SK-N-SH treated with all-trans-retinoic acid at 6 μM for 48 hours (cell line): ENCODE results near the gene USP49.

ENCODE experiments used
- ATAC-seq: fragments of 200-7000 bp; cut with Tn5 transposase; 3 replicates; pipeline ENCODE4 v1.9.1; 2020; ENCODE audit warnings: mild to moderate bottlenecking, moderate library complexity
- ARNTL ChIP-seq: fragments of 450-650 bp; formaldehyde crosslinking; IDR thresholded peaks from 2 replicates; pipeline ENCODE4 v1.5.0; 2020; ENCODE audit warnings: low read depth, mild to moderate bottlenecking, moderate library complexity, borderline replicate concordance
- BACH2 ChIP-seq: fragments of 250-450 bp; sonication (Bioruptor Pico); IDR thresholded peaks from 2 replicates; pipeline ENCODE4 v1.9.0; 2021; ENCODE audit warnings: mild to moderate bottlenecking, borderline replicate concordance
- CSDC2 ChIP-seq: fragments of 250-450 bp; sonication (Bioruptor Pico); IDR thresholded peaks from 2 replicates; pipeline ENCODE4 v1.5.0; 2020; ENCODE audit warnings: mild to moderate bottlenecking, moderate library complexity
- ESRRG ChIP-seq: fragments of 250-450 bp; sonication (Bioruptor Pico); IDR thresholded peaks from 2 replicates; pipeline ENCODE4 v1.6.1; 2021; ENCODE audit warnings: mild to moderate bottlenecking
- GLIS3 ChIP-seq: fragments of 250-450 bp; sonication (Bioruptor Pico); IDR thresholded peaks from 2 replicates; pipeline ENCODE4 v1.5.0; 2020; ENCODE audit warnings: mild to moderate bottlenecking, moderate library complexity
- ISL1 ChIP-seq: fragments of 250-450 bp; sonication (Bioruptor Pico); IDR thresholded peaks from 2 replicates; pipeline ENCODE4 v2.1.2; 2022; ENCODE audit warnings: mild to moderate bottlenecking, moderate library complexity
- OSR1 ChIP-seq: fragments of 250-450 bp; sonication (Bioruptor Pico); IDR thresholded peaks from 2 replicates; pipeline ENCODE4 v1.8.0; 2022; ENCODE audit warnings: moderate library complexity, mild to moderate bottlenecking, inconsistent platforms
- PPARA ChIP-seq: fragments of 250-450 bp; sonication (Bioruptor Pico); IDR thresholded peaks from 2 replicates; pipeline ENCODE4 v1.5.0; 2020; ENCODE audit warnings: mild to moderate bottlenecking, borderline replicate concordance
- RARB ChIP-seq: fragments of 250-450 bp; sonication (Bioruptor Pico); IDR thresholded peaks from 2 replicates; pipeline ENCODE4 v1.8.0; 2021; ENCODE audit warnings: mild to moderate bottlenecking, moderate library complexity
- SNAI2 ChIP-seq: fragments of 250-450 bp; sonication (Bioruptor Pico); IDR thresholded peaks from 2 replicates; pipeline ENCODE4 v1.5.0; 2020; ENCODE audit warnings: mild to moderate bottlenecking, moderate library complexity
- TCF4 ChIP-seq: fragments of 250-450 bp; sonication (Bioruptor Pico); IDR thresholded peaks from 2 replicates; pipeline ENCODE4 v1.8.0; 2021; ENCODE audit warnings: mild to moderate bottlenecking, moderate library complexity, borderline replicate concordance
- TOX ChIP-seq: fragments of 250-450 bp; sonication (Bioruptor Pico); IDR thresholded peaks from 2 replicates; pipeline ENCODE4 v1.8.0; 2021; ENCODE audit warnings: mild to moderate bottlenecking, moderate library complexity, borderline replicate concordance
- ZC3H10 ChIP-seq: fragments of 250-450 bp; sonication (Bioruptor Pico); IDR thresholded peaks from 2 replicates; pipeline ENCODE4 v1.5.1; 2021; ENCODE audit warnings: mild to moderate bottlenecking, moderate library complexity
- ZFP3 ChIP-seq: fragments of 250-450 bp; sonication (Bioruptor Pico); IDR thresholded peaks from 2 replicates; pipeline ENCODE4 v1.5.0; 2020; ENCODE audit warnings: mild to moderate bottlenecking, moderate library complexity
- ZFP30 ChIP-seq: fragments of 450-650 bp; formaldehyde crosslinking; IDR thresholded peaks from 2 replicates; pipeline ENCODE4 v1.5.0; 2022; ENCODE audit warnings: mild to moderate bottlenecking, moderate library complexity
- ZNF565 ChIP-seq: fragments of 450-650 bp; formaldehyde crosslinking; conservative IDR thresholded peaks from 2 replicates; pipeline ENCODE4 v1.5.0; 2020; ENCODE audit warnings: low read depth, mild to moderate bottlenecking, moderate library complexity
- ZNF70 ChIP-seq: fragments of 450-650 bp; formaldehyde crosslinking; IDR thresholded peaks from 2 replicates; pipeline ENCODE4 v1.5.0; 2020; ENCODE audit warnings: mild to moderate bottlenecking, moderate library complexity
- ZNF8 ChIP-seq: fragments of 450-650 bp; formaldehyde crosslinking; IDR thresholded peaks from 2 replicates; pipeline ENCODE4 v1.5.0; 2020; ENCODE audit warnings: mild to moderate bottlenecking, moderate library complexity
- TF ChIP-seq, protein P1 (sequence below): fragments of 250-450 bp; sonication (Bioruptor Pico); IDR thresholded peaks from 2 replicates; pipeline ENCODE4 v1.8.0; 2021; ENCODE audit warnings: low read depth, mild to moderate bottlenecking, moderate library complexity, borderline replicate concordance
- TF ChIP-seq, protein P2 (sequence below): fragments of 250-450 bp; sonication (Bioruptor Pico); IDR thresholded peaks from 2 replicates; pipeline ENCODE4 v1.5.0; 2020; ENCODE audit warnings: mild to moderate bottlenecking, moderate library complexity
- TF ChIP-seq, protein P3 (sequence below): fragments of 250-450 bp; sonication (Bioruptor Pico); IDR thresholded peaks from 2 replicates; pipeline ENCODE4 v1.8.0; 2020; ENCODE audit warnings: mild to moderate bottlenecking, moderate library complexity, borderline replicate concordance
- TF ChIP-seq, protein P4 (sequence below): fragments of 250-450 bp; sonication (Bioruptor Pico); IDR thresholded peaks from 2 replicates; pipeline ENCODE4 v1.5.1; 2021; ENCODE audit warnings: mild to moderate bottlenecking, moderate library complexity

Gene USP49

DNA sequence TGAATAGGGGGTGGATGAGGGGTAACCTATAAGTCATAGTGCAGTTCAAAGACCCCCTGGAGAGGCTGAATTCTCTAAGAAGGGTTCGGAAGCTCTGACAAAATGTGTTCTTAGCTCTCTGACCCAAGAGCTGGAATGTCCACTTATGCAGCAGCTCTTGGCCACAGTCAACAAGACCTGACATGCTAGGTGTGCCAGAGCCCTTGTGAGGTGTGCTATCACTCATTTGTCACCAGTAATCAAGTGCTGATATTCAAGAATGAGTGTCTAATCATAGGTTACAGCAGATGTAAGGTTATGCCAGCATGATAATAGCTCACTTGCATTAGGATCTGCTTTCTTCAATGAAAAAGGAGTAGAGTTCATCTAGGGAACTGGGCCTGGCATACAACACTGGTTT lies 79.6 kb downstream of the USP49 start:
- no peak for ATAC-seq
- TF ChIP-seq ISL1 (CRISPR knock-in tag) = no peak
- TF ChIP-seq SNAI2 = no peak
- TF ChIP-seq, protein P1, sequence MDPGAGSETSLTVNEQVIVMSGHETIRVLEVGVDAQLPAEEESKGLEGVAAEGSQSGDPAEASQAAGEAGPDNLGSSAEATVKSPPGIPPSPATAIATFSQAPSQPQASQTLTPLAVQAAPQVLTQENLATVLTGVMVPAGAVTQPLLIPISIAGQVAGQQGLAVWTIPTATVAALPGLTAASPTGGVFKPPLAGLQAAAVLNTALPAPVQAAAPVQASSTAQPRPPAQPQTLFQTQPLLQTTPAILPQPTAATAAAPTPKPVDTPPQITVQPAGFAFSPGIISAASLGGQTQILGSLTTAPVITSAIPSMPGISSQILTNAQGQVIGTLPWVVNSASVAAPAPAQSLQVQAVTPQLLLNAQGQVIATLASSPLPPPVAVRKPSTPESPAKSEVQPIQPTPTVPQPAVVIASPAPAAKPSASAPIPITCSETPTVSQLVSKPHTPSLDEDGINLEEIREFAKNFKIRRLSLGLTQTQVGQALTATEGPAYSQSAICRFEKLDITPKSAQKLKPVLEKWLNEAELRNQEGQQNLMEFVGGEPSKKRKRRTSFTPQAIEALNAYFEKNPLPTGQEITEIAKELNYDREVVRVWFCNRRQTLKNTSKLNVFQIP (CRISPR knock-in tag) = no peak
- TF ChIP-seq ARNTL (CRISPR knock-in tag) = no peak
- no peak for TF ChIP-seq ESRRG (CRISPR knock-in tag)
- TF ChIP-seq ZNF8 (CRISPR knock-in tag) = no peak
- no peak for TF ChIP-seq TCF4 (CRISPR knock-in tag)
- TF ChIP-seq ZNF70 = no peak
- no peak for TF ChIP-seq ZFP3 (CRISPR knock-in tag)
- TF ChIP-seq CSDC2 (CRISPR knock-in tag) = no peak
- TF ChIP-seq RARB (CRISPR knock-in tag) = no peak
- TF ChIP-seq PPARA (CRISPR knock-in tag) = no peak
- TF ChIP-seq GLIS3 (CRISPR knock-in tag) = no peak
- TF ChIP-seq ZC3H10 (CRISPR knock-in tag) = no peak
- TF ChIP-seq ZNF565 (CRISPR knock-in tag) = no peak
- TF ChIP-seq, protein P2, sequence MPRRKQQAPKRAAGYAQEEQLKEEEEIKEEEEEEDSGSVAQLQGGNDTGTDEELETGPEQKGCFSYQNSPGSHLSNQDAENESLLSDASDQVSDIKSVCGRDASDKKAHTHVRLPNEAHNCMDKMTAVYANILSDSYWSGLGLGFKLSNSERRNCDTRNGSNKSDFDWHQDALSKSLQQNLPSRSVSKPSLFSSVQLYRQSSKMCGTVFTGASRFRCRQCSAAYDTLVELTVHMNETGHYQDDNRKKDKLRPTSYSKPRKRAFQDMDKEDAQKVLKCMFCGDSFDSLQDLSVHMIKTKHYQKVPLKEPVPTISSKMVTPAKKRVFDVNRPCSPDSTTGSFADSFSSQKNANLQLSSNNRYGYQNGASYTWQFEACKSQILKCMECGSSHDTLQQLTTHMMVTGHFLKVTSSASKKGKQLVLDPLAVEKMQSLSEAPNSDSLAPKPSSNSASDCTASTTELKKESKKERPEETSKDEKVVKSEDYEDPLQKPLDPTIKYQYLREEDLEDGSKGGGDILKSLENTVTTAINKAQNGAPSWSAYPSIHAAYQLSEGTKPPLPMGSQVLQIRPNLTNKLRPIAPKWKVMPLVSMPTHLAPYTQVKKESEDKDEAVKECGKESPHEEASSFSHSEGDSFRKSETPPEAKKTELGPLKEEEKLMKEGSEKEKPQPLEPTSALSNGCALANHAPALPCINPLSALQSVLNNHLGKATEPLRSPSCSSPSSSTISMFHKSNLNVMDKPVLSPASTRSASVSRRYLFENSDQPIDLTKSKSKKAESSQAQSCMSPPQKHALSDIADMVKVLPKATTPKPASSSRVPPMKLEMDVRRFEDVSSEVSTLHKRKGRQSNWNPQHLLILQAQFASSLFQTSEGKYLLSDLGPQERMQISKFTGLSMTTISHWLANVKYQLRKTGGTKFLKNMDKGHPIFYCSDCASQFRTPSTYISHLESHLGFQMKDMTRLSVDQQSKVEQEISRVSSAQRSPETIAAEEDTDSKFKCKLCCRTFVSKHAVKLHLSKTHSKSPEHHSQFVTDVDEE (CRISPR knock-in tag) = no peak
- TF ChIP-seq TOX (CRISPR knock-in tag) = no peak
- TF ChIP-seq BACH2 (CRISPR knock-in tag) = no peak
- no peak for TF ChIP-seq ZFP30 (CRISPR knock-in tag)

DNA sequence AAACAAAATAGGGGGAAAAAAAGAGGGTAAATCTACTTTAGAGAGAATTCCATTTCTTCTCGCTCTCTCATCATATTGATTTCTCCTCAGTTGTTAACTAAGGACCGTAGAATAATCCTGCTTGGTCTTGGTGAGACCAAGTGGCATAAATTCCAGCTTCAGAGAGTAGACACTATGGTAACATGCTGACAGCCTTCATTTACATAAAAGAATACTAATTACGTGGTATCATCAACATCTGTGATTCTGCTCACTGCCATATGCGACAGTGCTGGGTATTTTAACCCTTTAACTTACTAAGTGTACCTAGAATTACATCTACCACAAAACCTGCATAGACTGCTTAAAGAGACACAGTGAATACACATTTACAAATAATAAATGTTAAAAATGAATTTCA lies 80.5 kb downstream of the USP49 start:
- TF ChIP-seq, protein P3, sequence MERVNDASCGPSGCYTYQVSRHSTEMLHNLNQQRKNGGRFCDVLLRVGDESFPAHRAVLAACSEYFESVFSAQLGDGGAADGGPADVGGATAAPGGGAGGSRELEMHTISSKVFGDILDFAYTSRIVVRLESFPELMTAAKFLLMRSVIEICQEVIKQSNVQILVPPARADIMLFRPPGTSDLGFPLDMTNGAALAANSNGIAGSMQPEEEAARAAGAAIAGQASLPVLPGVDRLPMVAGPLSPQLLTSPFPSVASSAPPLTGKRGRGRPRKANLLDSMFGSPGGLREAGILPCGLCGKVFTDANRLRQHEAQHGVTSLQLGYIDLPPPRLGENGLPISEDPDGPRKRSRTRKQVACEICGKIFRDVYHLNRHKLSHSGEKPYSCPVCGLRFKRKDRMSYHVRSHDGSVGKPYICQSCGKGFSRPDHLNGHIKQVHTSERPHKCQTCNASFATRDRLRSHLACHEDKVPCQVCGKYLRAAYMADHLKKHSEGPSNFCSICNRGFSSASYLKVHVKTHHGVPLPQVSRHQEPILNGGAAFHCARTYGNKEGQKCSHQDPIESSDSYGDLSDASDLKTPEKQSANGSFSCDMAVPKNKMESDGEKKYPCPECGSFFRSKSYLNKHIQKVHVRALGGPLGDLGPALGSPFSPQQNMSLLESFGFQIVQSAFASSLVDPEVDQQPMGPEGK (CRISPR knock-in tag) = no peak
- TF ChIP-seq, protein P4, sequence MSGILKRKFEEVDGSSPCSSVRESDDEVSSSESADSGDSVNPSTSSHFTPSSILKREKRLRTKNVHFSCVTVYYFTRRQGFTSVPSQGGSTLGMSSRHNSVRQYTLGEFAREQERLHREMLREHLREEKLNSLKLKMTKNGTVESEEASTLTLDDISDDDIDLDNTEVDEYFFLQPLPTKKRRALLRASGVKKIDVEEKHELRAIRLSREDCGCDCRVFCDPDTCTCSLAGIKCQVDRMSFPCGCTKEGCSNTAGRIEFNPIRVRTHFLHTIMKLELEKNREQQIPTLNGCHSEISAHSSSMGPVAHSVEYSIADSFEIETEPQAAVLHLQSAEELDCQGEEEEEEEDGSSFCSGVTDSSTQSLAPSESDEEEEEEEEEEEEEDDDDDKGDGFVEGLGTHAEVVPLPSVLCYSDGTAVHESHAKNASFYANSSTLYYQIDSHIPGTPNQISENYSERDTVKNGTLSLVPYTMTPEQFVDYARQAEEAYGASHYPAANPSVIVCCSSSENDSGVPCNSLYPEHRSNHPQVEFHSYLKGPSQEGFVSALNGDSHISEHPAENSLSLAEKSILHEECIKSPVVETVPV = no peak
- TF ChIP-seq RARB (CRISPR knock-in tag) = no peak
- TF ChIP-seq, protein P1 (CRISPR knock-in tag) = no peak
- TF ChIP-seq, protein P2 (CRISPR knock-in tag) = no peak
- TF ChIP-seq ARNTL (CRISPR knock-in tag) = no peak
- TF ChIP-seq BACH2 (CRISPR knock-in tag) = no peak
- TF ChIP-seq GLIS3 (CRISPR knock-in tag) = no peak
- TF ChIP-seq TCF4 (CRISPR knock-in tag) = no peak
- no peak for TF ChIP-seq OSR1 (CRISPR knock-in tag)
- TF ChIP-seq ZNF565 (CRISPR knock-in tag) = no peak
- no peak for TF ChIP-seq SNAI2
- TF ChIP-seq ZNF70 = no peak
- no peak for TF ChIP-seq ESRRG (CRISPR knock-in tag)
- ATAC-seq = no peak
